OCI-LY7 (cell line): Measurements from ENCODE around the gene PSD2. TPM values are rescaled to one million over a fixed set of nuclear protein-coding genes. Genes with fewer than 3 reads are reported as not detected.

Source experiments
- BruUV-seq: library from RNA; stranded (reverse); fragments of 400-500 nt; replicated peaks from 2 replicates; lab custom pipeline; 2021; lab: Mats Ljungman, UMichigan
- CTCF ChIA-PET: fragments of 300-600 bp; sonication (Branson Sonifier 250); formaldehyde crosslinking; loops from one replicate; lab custom pipeline; 2022; ENCODE audit warnings: antibody characterized with exemption; ENCODE audit not compliant: unreplicated experiment; lab: Charles Lee
- POLR2A ChIA-PET: fragments of 300-600 bp; sonication (Branson Sonifier 250); formaldehyde crosslinking; loops from one replicate; lab custom pipeline; 2022; ENCODE audit warnings: antibody characterized with exemption; lab: Charles Lee
- DNase-seq: peaks from one replicate; pipeline ENCODE4 v3.0.0-alpha.2; 2015; ENCODE audit warnings: low spot score
- H2AFZ ChIP-seq: fragments of 200-600 bp; sonication (generic), shearing (Covaris generic); 2 replicates; pipeline ENCODE4 v1.6.1; 2014; ENCODE audit warnings: mild to moderate bottlenecking, antibody characterized with exemption, low read length, moderate library complexity
- H3K27ac ChIP-seq: fragments of 200-600 bp; sonication (generic); 2 replicates; pipeline ENCODE4 v1.5.1; 2014; ENCODE audit warnings: mixed run types, low read depth, mild to moderate bottlenecking, moderate library complexity, low read length, inconsistent platforms; ENCODE audit not compliant: poor library complexity, severe bottlenecking
- H3K36me3 ChIP-seq: fragments of 200-600 bp; sonication (generic); 2 replicates; pipeline ENCODE4 v1.6.1; 2014; ENCODE audit warnings: mild to moderate bottlenecking, antibody characterized with exemption, low read length, moderate library complexity, mixed read lengths; ENCODE audit not compliant: insufficient read depth
- H3K4me1 ChIP-seq: fragments of 200-600 bp; sonication (generic); 2 replicates; pipeline ENCODE4 v1.5.1; 2014; ENCODE audit warnings: mild to moderate bottlenecking, low read length; ENCODE audit not compliant: insufficient read depth, poor library complexity, severe bottlenecking
- H3K4me2 ChIP-seq: fragments of 200-600 bp; sonication (generic); 2 replicates; pipeline ENCODE4 v1.6.1; 2014; ENCODE audit warnings: mild to moderate bottlenecking, low read length
- H3K4me3 ChIP-seq: fragments of 200-600 bp; sonication (generic); 2 replicates; pipeline ENCODE4 v1.5.1; 2014; ENCODE audit warnings: mild to moderate bottlenecking, low read depth, low read length; ENCODE audit not compliant: poor library complexity, severe bottlenecking
- H3K79me2 ChIP-seq: fragments of 200-600 bp; sonication (generic); 2 replicates; pipeline ENCODE4 v1.6.1; 2016; ENCODE audit warnings: low read depth, mild to moderate bottlenecking, low read length, moderate library complexity, mixed read lengths; ENCODE audit not compliant: insufficient read depth
- H3K9me2 ChIP-seq: fragments of 200-600 bp; sonication (generic); 2 replicates; pipeline ENCODE4 v1.6.1; 2016; ENCODE audit warnings: mild to moderate bottlenecking, low read length, mixed read lengths; ENCODE audit not compliant: insufficient read depth
- H3K9me3 ChIP-seq: fragments of 200-600 bp; sonication (generic); 2 replicates; pipeline ENCODE4 v1.6.1; 2014; ENCODE audit warnings: mild to moderate bottlenecking, mixed run types, low read length, mixed read lengths
- H4K20me1 ChIP-seq: fragments of 200-600 bp; sonication (generic); 2 replicates; pipeline ENCODE4 v1.6.1; 2014; ENCODE audit warnings: mild to moderate bottlenecking, antibody characterized with exemption, low read length, moderate library complexity, mixed read lengths; ENCODE audit not compliant: insufficient read depth
- EZH2phosphoT487 ChIP-seq: fragments of 200-600 bp; sonication (generic); IDR thresholded peaks from 2 replicates; pipeline ENCODE4 v1.6.1; 2018; ENCODE audit warnings: low read depth, borderline replicate concordance, mild to moderate bottlenecking, mixed run types, antibody characterized with exemption, low read length, moderate library complexity, mixed read lengths
- intact Hi-C: fragments of 100-400 bp; cut with micrococcal nuclease; formaldehyde crosslinking; loops from one replicate; pipeline ENCODE4 v1.10.0; 2022; ENCODE audit not compliant: unreplicated experiment
- total RNA-seq, 2 experiments: library from RNA; depleted of rRNA in 1 of 2; stranded (reverse); fragments of >200 nt in 1 of 2; shearing (Covaris generic) in 1 of 2; gene quantifications; 2 replicates each; pipeline ENCODE4 v1.2.3, GENCODE V29; 2014 to 2022
- TF ChIP-seq, protein P1 (sequence below): fragments of 200-600 bp; sonication (generic); conservative IDR thresholded peaks from 2 replicates; pipeline ENCODE4 v1.5.1; 2014; ENCODE audit warnings: mild to moderate bottlenecking, antibody characterized with exemption, low read length, moderate library complexity, mixed read lengths

Gene PSD2
- total RNA-seq, 2 experiments from 2014 or later, result 0.11 to 0.13 TPM

- no peaks in the 10 kb centered on the region for H3K9me2 ChIP-seq
- no peak overlapping the region for H2AFZ ChIP-seq
- TF ChIP-seq, protein P1, sequence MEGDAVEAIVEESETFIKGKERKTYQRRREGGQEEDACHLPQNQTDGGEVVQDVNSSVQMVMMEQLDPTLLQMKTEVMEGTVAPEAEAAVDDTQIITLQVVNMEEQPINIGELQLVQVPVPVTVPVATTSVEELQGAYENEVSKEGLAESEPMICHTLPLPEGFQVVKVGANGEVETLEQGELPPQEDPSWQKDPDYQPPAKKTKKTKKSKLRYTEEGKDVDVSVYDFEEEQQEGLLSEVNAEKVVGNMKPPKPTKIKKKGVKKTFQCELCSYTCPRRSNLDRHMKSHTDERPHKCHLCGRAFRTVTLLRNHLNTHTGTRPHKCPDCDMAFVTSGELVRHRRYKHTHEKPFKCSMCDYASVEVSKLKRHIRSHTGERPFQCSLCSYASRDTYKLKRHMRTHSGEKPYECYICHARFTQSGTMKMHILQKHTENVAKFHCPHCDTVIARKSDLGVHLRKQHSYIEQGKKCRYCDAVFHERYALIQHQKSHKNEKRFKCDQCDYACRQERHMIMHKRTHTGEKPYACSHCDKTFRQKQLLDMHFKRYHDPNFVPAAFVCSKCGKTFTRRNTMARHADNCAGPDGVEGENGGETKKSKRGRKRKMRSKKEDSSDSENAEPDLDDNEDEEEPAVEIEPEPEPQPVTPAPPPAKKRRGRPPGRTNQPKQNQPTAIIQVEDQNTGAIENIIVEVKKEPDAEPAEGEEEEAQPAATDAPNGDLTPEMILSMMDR, result peak; percentile 91
- TF ChIP-seq EZH2phosphoT487, result no peak
- no peaks in the 10 kb centered on the region for H3K36me3 ChIP-seq
- H3K9me3 ChIP-seq, result no peaks in the 10 kb centered on the region
- no peak overlapping the region for H3K4me2 ChIP-seq
- H3K4me3 ChIP-seq, result no peak overlapping the region
- no TSS peak for BruUV-seq
- intact Hi-C loops, result loop anchor here (1.0 kb wide), 1 partner anchor 57 kb away; no protein-coding TSS in a partner anchor
- no peaks in the 10 kb centered on the region for H3K4me1 ChIP-seq
- POLR2A ChIA-PET, result no interaction called here
- H4K20me1 ChIP-seq, result no peaks in the 10 kb centered on the region
- H3K27ac ChIP-seq, result no peak overlapping the region
- CTCF ChIA-PET, result no interaction called here
- H3K79me2 ChIP-seq, result no peaks in the 10 kb centered on the region
- DNase-seq, result peak; percentile 80
Measured at GRCh38 chr5:139844472-139845145, 49.0 kb downstream of the PSD2 start.

DNA sequence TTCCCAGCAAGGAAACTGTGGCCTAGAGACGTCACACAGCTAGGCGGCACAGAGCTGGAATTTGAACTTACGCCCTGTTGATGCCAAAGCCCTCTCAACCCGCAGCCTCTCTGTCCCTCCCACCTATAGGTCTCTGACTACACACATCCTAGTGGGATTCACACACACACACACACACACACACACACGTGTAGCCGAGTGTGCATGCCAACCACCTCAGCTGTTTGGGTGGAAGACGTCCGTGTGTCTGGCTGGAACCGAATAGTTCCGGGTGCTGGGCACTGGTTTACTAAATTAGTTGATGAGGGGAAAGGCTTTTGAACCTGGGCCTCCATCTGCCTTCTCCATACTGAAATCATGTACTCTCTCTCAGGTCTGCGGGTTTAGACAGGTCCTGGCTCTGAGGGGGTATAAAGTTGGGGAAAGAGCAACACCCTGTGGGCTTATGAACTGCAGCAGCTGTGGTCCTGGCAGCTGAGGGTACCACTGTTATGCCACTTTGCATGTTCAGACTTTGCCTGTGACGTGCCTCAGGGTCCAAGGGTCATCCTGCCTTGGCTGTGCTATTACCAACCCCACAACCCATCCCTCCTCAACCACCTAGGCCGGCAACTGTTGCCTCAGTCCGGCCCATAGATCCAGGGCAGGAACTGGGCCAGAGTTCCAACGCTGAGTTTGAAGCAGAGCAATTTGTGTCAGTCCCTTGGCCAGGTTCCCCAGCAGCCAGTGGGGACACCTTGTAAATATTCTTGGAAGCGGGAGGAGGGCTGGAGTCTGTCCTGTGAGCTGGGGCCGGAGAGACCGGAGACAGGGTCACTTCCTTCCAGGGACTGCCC, 50.5 kb downstream of the PSD2 start:
- no TSS peak for BruUV-seq
- H3K9me2 ChIP-seq, result no peaks in the 10 kb centered on the region
- H3K4me2 ChIP-seq, result no peak overlapping the region
- TF ChIP-seq EZH2phosphoT487, result no peak
- TF ChIP-seq, protein P1, result no peak
- no peaks in the 10 kb centered on the region for H3K79me2 ChIP-seq
- no peaks in the 10 kb centered on the region for H4K20me1 ChIP-seq
- POLR2A ChIA-PET, result no interaction called here
- intact Hi-C loops, result no loop called here
- no peaks in the 10 kb centered on the region for H3K9me3 ChIP-seq
- no peak for DNase-seq
- no peak overlapping the region for H3K4me3 ChIP-seq
- CTCF ChIA-PET, result no interaction called here
- H3K4me1 ChIP-seq, result no peaks in the 10 kb centered on the region
- no peak overlapping the region for H2AFZ ChIP-seq
- no peaks in the 10 kb centered on the region for H3K36me3 ChIP-seq
- no peak overlapping the region for H3K27ac ChIP-seq
